ENCODE results near the gene EVI2B. TPM values are rescaled to one million over a fixed set of nuclear protein-coding genes. Genes with fewer than 3 reads are reported as not detected.
A peak's percentile ranks its signal among the peaks of the same experiment; 100 is the strongest.

EVI2B gene
- total RNA-seq, 2 donors from 2014 or later = 0.99 to 4.9 TPM

DNA sequence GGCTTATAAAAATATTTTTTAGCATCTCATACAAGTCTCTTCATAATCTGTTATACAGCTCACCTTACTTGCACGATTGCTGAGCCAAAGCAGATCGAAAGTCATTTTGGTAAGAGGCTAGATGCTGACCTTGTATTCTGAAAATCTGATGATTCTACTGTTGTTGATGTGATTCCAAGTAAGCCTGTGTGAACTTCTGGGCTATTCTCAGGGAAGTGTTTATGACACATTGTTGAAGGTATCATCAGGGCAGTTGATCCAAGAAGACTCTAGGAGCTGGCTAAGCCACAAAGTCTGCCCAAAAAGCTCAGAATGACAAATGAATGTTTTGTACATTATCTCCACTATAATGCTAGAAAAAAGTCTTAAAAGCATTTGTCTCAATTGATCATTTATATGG, 32.8 kb downstream of the EVI2B start:
- H3K27me3 ChIP-seq = no peaks in the 10 kb centered on the region
- DNase-seq (no peak), ATAC-seq (no peak)
- no peaks in the 10 kb centered on the region for H3K9me3 ChIP-seq
- TF ChIP-seq POLR2A (IDR thresholded peaks at IDR 0.05) (no peak), CTCF (IDR thresholded peaks at IDR 0.05) (no peak)
- no peaks in the 10 kb centered on the region for H3K4me1 ChIP-seq
- WGBS, 2 donors = 92 to 95% methylated on average over 2 of the region's 2 CpGs
- intact Hi-C loops (cut with DNase I) = no loop called here
- peaks cover 0 to 2% of the 10 kb centered on the region in 2 donors for H3K36me3 ChIP-seq (replicated peaks in 1 of 2; ENCODE audit: insufficient read depth in 1 of 2, low read depth in 2 of 2)
- no peak overlapping the region for H3K4me3 ChIP-seq
- no peak overlapping the region for H3K27ac ChIP-seq

GRCh38 chr17:31279401-31279800, 34.5 kb downstream of the EVI2B start:
- DNase-seq = no peak

DNA sequence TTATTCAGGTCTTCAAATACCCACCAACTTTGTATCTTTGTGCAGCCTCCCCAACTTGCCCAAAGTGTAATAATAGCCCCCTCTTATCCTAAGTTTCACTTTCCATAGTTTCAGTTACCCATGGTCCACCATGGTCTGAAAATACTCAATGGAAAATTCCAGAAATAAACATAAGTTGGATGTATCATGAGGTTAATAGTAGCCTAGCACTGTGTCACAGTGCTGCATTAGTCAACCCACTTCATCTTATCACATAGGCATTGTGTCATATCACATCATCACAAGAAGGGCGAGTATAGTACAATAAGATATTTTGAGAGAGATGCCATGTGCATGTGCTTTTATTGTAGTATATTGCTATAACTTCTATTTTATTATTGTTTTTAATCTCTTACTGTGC, 38.7 kb downstream of the EVI2B start:
- WGBS, 2 donors = 86 to 88% methylated on average over 1 of the region's 1 CpG
- no peak for TF ChIP-seq POLR2A (IDR thresholded peaks at IDR 0.05)
- no peak for TF ChIP-seq CTCF (IDR thresholded peaks at IDR 0.05)

More at GRCh38 chr17:31279401-31279800, 34.5 kb downstream of the EVI2B start:
- H3K4me1 ChIP-seq = no peaks in the 10 kb centered on the region
- no peak for ATAC-seq
- TF ChIP-seq CTCF (IDR thresholded peaks at IDR 0.05) = no peak
- no peak for TF ChIP-seq POLR2A (IDR thresholded peaks at IDR 0.05)
- H3K36me3 ChIP-seq (replicated peaks in 1 of 2; ENCODE audit: insufficient read depth in 1 of 2, low read depth in 2 of 2) = peaks cover 0 to 2% of the 10 kb centered on the region in 2 donors
- 98 to 100% methylated on average over 2 of the region's 2 CpGs for WGBS, 2 donors
- H3K27me3 ChIP-seq = no peaks in the 10 kb centered on the region
- no peak overlapping the region for H3K4me3 ChIP-seq
- no peak overlapping the region for H3K27ac ChIP-seq
- no peaks in the 10 kb centered on the region for H3K9me3 ChIP-seq
- intact Hi-C loops (cut with DNase I) = no loop called here

GRCh38 chr17:31274252-31274651, 39.6 kb downstream of the EVI2B start:
- ATAC-seq (no peak), DNase-seq (peak in 1 of 4 donors; percentile 5)
- WGBS, 2 donors = 83 to 90% methylated on average over 2 of the region's 2 CpGs
- no peak for TF ChIP-seq CTCF (IDR thresholded peaks at IDR 0.05)
- no peak for TF ChIP-seq POLR2A (IDR thresholded peaks at IDR 0.05)
- Histone ChIP-seq H3K27ac (no peak overlapping the region), H3K9me3 (no peaks in the 10 kb centered on the region), H3K4me3 (no peak overlapping the region), H3K4me1 (no peaks in the 10 kb centered on the region), H3K27me3 (no peaks in the 10 kb centered on the region), H3K36me3 (replicated peaks in 1 of 2; ENCODE audit: insufficient read depth in 1 of 2, low read depth in 2 of 2) (peaks cover 0 to 2% of the 10 kb centered on the region in 2 donors)
- intact Hi-C loops (cut with DNase I) = no loop called here

More for the DNA sequence above, 38.7 kb downstream of the EVI2B start:
- Histone ChIP-seq H3K36me3 (replicated peaks in 1 of 2; ENCODE audit: insufficient read depth in 1 of 2, low read depth in 2 of 2) (peaks cover 0 to 2% of the 10 kb centered on the region in 2 donors), H3K27ac (no peak overlapping the region), H3K27me3 (no peaks in the 10 kb centered on the region), H3K4me3 (no peak overlapping the region), H3K9me3 (no peaks in the 10 kb centered on the region), H3K4me1 (no peaks in the 10 kb centered on the region)
- no peak for DNase-seq
- intact Hi-C loops (cut with DNase I) = no loop called here
- ATAC-seq = no peak

DNA sequence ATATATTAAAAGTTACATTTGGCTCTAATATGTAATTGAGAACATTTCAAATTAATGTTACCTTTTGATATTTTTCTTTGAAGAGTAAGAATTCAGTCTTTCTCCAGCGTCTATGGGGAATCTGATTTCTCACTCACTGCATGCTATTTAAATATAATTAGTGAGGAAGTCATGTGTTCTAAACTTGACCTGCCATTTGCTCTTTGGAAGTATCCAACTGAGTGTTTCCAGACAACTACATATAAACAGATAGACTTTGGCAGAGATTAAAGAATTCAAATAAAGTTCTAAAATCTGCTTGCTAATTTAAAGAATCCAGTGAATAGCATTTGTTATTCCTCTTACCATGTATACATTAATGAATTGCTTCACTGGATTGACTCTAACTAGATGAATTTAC, 40.3 kb downstream of the EVI2B start:
- no peak for ATAC-seq

More for the DNA sequence above, 40.3 kb downstream of the EVI2B start:
- no peaks in the 10 kb centered on the region for H3K9me3 ChIP-seq
- WGBS, 2 donors = 77 to 98% methylated on average over 1 of the region's 1 CpG
- no peak overlapping the region for H3K27ac ChIP-seq
- H3K4me1 ChIP-seq = no peaks in the 10 kb centered on the region
- peaks cover 0 to 2% of the 10 kb centered on the region in 2 donors for H3K36me3 ChIP-seq (replicated peaks in 1 of 2; ENCODE audit: insufficient read depth in 1 of 2, low read depth in 2 of 2)
- DNase-seq = no peak
- no peak overlapping the region for H3K4me3 ChIP-seq
- TF ChIP-seq CTCF (IDR thresholded peaks at IDR 0.05) (no peak), POLR2A (IDR thresholded peaks at IDR 0.05) (no peak)
- no peaks in the 10 kb centered on the region for H3K27me3 ChIP-seq
- intact Hi-C loops (cut with DNase I) = no loop called here

Data from body of pancreas (tissue), 4 donors.